Keratinocyte (primary cell): ENCODE data around the gene CMBL. TPM values are rescaled to one million over a fixed set of nuclear protein-coding genes. Genes with fewer than 3 reads are reported as not detected.

Experiments
- DNase-seq: peaks from one replicate; pipeline ENCODE4 v3.0.0-alpha.2; 2011; ENCODE audit warnings: low read depth, missing footprints, low spot score
- FAIRE-seq: peaks from 2 replicates; lab custom pipeline; 2011; peaks lifted over from hg19 to GRCh38; lab: Jason Lieb, UNC
- H2AFZ ChIP-seq: 2 replicates; pipeline ENCODE4 v1.6.0; 2012; ENCODE audit warnings: low read length, control low read depth, inconsistent platforms; ENCODE audit not compliant: control insufficient read depth
- H3K27ac ChIP-seq: 2 replicates; pipeline ENCODE4 v1.5.1; 2011; ENCODE audit warnings: low read length; ENCODE audit not compliant: control insufficient read depth, insufficient read depth
- H3K27me3 ChIP-seq: 3 replicates; pipeline ENCODE4 v1.6.0; 2011; ENCODE audit warnings: low read length; ENCODE audit not compliant: control insufficient read depth, insufficient read depth; ENCODE audit errors: extremely low read depth
- H3K36me3 ChIP-seq, 2 experiments: 2 replicates in 1 of 2; 3 replicates in 1 of 2; pipeline ENCODE4 v1.5.1; 2011; ENCODE audit warnings: low read length in 2 of 2, mild to moderate bottlenecking in 1 of 2; ENCODE audit not compliant: control insufficient read depth in 2 of 2, insufficient read depth in 2 of 2; ENCODE audit errors: extremely low read depth in 1 of 2
- H3K4me1 ChIP-seq: 3 replicates; pipeline ENCODE4 v1.5.1; 2011; ENCODE audit warnings: low read length; ENCODE audit not compliant: control insufficient read depth, insufficient read depth; ENCODE audit errors: extremely low read depth
- H3K4me2 ChIP-seq: 3 replicates; pipeline ENCODE4 v1.6.0; 2011; ENCODE audit warnings: low read depth, low read length; ENCODE audit not compliant: control insufficient read depth, insufficient read depth; ENCODE audit errors: extremely low read depth
- H3K4me3 ChIP-seq, 3 experiments: fragments of 200-600 bp in 1 of 3; sonication (generic) in 1 of 3; 2 replicates in 2 of 3; 3 replicates in 1 of 3; pipeline ENCODE4 v1.5.1; 2011 to 2016; ENCODE audit warnings: low read length in 3 of 3, mild to moderate bottlenecking in 3 of 3, control low read depth in 2 of 3, inconsistent platforms in 1 of 3, low read depth in 1 of 3, mixed read lengths in 1 of 3, mixed run types in 1 of 3, moderate library complexity in 1 of 3; ENCODE audit not compliant: control insufficient read depth in 2 of 3, insufficient read depth in 2 of 3; ENCODE audit errors: extremely low read depth in 1 of 3
- H3K79me2 ChIP-seq: 2 replicates; pipeline ENCODE4 v1.6.0; 2012; ENCODE audit warnings: low read length; ENCODE audit not compliant: control insufficient read depth, insufficient read depth
- H3K9ac ChIP-seq: 3 replicates; pipeline ENCODE4 v1.6.0; 2011; ENCODE audit warnings: low read length; ENCODE audit not compliant: control insufficient read depth, insufficient read depth; ENCODE audit errors: extremely low read depth
- H3K9me1 ChIP-seq: 3 replicates; pipeline ENCODE4 v1.6.0; 2011; ENCODE audit warnings: low read length; ENCODE audit not compliant: control insufficient read depth, insufficient read depth; ENCODE audit errors: extremely low read depth
- H3K9me3 ChIP-seq: 2 replicates; pipeline ENCODE4 v1.5.1; 2012; ENCODE audit warnings: low read depth, low read length; ENCODE audit not compliant: control insufficient read depth
- H4K20me1 ChIP-seq: 3 replicates; pipeline ENCODE4 v1.6.0; 2011; ENCODE audit warnings: low read length; ENCODE audit not compliant: control insufficient read depth, insufficient read depth; ENCODE audit errors: extremely low read depth
- CTCF ChIP-seq, 3 experiments: IDR thresholded peaks in 1 of 3; conservative IDR thresholded peaks in 1 of 3; optimal IDR thresholded peaks in 1 of 3; 2 replicates in 2 of 3; 3 replicates in 1 of 3; pipeline versions ENCODE3 to v1.5.1; 2011; ENCODE audit warnings: low read length in 3 of 3, mild to moderate bottlenecking in 3 of 3, moderate library complexity in 2 of 3, control low read depth in 1 of 3, inconsistent platforms in 1 of 3; ENCODE audit not compliant: insufficient read depth in 2 of 3; ENCODE audit errors: extremely low read depth in 1 of 3
- EZH2 ChIP-seq: IDR thresholded peaks from one replicate; pipeline ENCODE4 v1.6.1; 2012; ENCODE audit warnings: inconsistent platforms, mild to moderate bottlenecking, low read length, moderate library complexity
- dilution Hi-C: fragments of 300-500 bp; cut with MboI; formaldehyde crosslinking; loops from one replicate; pipeline ENCODE4 v1.7.0; 2020; ENCODE audit warnings: low sequenced_read_pairs; ENCODE audit not compliant: extremely low pct_ligation_motif_present
- polyA plus RNA-seq, 5 experiments: library from polyadenylated mRNA; depleted of rRNA in 3 of 5; stranded (reverse) in 3 of 5; stranded (forward) in 1 of 5; unstranded in 1 of 5; fragments of >200 nt; gene quantifications; 1 replicate in 1 of 5; 2 replicates in 3 of 5; 3 replicates in 1 of 5; pipeline versions ENCODE4 v1.2.1 to v1.2.3, GENCODE V29; 2011 to 2012; ENCODE audit warnings: missing spikeins in 2 of 5, low read depth in 1 of 5, low replicate concordance in 1 of 5

Gene CMBL
- polyA plus RNA-seq, 1 donor (not counting 4 experiments of a cell fraction or from before 2014, with no cell fraction given), result 9.1 TPM

GRCh38 chr5:10328323-10328722, 20.6 kb upstream of the CMBL start:
- no peak for DNase-seq
- no peaks in the 10 kb centered on the region for H3K36me3 ChIP-seq

GRCh38 chr5:10324518-10325370, 17.0 kb upstream of the CMBL start:
- H3K4me3 ChIP-seq, result no peak overlapping the region
- H3K9ac ChIP-seq, result no peak overlapping the region
- H3K79me2 ChIP-seq, result no peaks in the 10 kb centered on the region
- no peaks in the 10 kb centered on the region for H4K20me1 ChIP-seq
- H3K27me3 ChIP-seq, result no peaks in the 10 kb centered on the region
- no peaks in the 10 kb centered on the region for H3K9me3 ChIP-seq
- H3K4me2 ChIP-seq, result no peak overlapping the region
- DNase-seq, result no peak
- H3K4me1 ChIP-seq, result peaks cover 11% of the 10 kb centered on the region
- no peak overlapping the region for H2AFZ ChIP-seq
- FAIRE-seq, result no peak
- dilution Hi-C loops, result no loop called here
- H3K9me1 ChIP-seq, result no peaks in the 10 kb centered on the region
- no peaks in the 10 kb centered on the region for H3K36me3 ChIP-seq
- H3K27ac ChIP-seq, result no peak overlapping the region
- TF ChIP-seq CTCF (optimal IDR thresholded peaks at IDR 0.05 in 1 of 3, IDR thresholded peaks at IDR 0.05 in 1 of 3, conservative IDR thresholded peaks at IDR 0.05 in 1 of 3; ENCODE audit: extremely low read depth in 1 of 3, insufficient read depth in 2 of 3, low read length in 3 of 3), result no peak

More at GRCh38 chr5:10328323-10328722, 20.6 kb upstream of the CMBL start:
- no peak overlapping the region for H3K27ac ChIP-seq
- H3K9me1 ChIP-seq, result no peaks in the 10 kb centered on the region
- dilution Hi-C loops, result no loop called here
- no peak overlapping the region for H3K9ac ChIP-seq
- H3K27me3 ChIP-seq, result peaks cover 9% of the 10 kb centered on the region
- no peak for FAIRE-seq
- no peaks in the 10 kb centered on the region for H3K79me2 ChIP-seq
- peaks cover 11% of the 10 kb centered on the region for H3K4me1 ChIP-seq
- TF ChIP-seq CTCF (optimal IDR thresholded peaks at IDR 0.05 in 1 of 3, IDR thresholded peaks at IDR 0.05 in 1 of 3, conservative IDR thresholded peaks at IDR 0.05 in 1 of 3; ENCODE audit: extremely low read depth in 1 of 3, insufficient read depth in 2 of 3, low read length in 3 of 3) (no peak), EZH2 (no peak)
- no peaks in the 10 kb centered on the region for H3K9me3 ChIP-seq
- no peak overlapping the region for H3K4me2 ChIP-seq
- H3K4me3 ChIP-seq, result no peak overlapping the region
- no peaks in the 10 kb centered on the region for H4K20me1 ChIP-seq
- no peak overlapping the region for H2AFZ ChIP-seq
